HepG2 (cell line): ENCODE data around the gene APOBEC3H. TPM values are rescaled to one million over a fixed set of nuclear protein-coding genes. Genes with fewer than 3 reads are reported as not detected.

ENCODE experiments used
- ATAC-seq: fragments of 200-7000 bp; cut with Tn5 transposase; 3 replicates; pipeline ENCODE4 v1.9.1; 2020; ENCODE audit warnings: mild to moderate bottlenecking, moderate library complexity
- BruUV-seq: library from RNA; stranded (reverse); fragments of 400-500 nt; replicated peaks from 2 replicates; lab custom pipeline; 2021; lab: Mats Ljungman, UMichigan
- CTCF ChIA-PET: fragments of 300-600 bp; formaldehyde crosslinking; extraction: SDS; loops from one replicate; lab custom pipeline; 2021; ENCODE audit warnings: low total read pairs, inconsistent platforms, low intra/inter-chr PET ratio; lab: Yijun Ruan, JAX
- POLR2A ChIA-PET: fragments of 350-600 bp; sonication (Branson Sonifier 250); formaldehyde crosslinking; loops from one replicate; lab custom pipeline; 2020; ENCODE audit warnings: antibody characterized with exemption, inconsistent platforms; lab: Yijun Ruan, JAX
- DNase-seq: peaks from one replicate; pipeline ENCODE4 v3.0.0-alpha.2; 2015; ENCODE audit warnings: low spot score
- FAIRE-seq: peaks from 3 replicates; lab custom pipeline; 2011; peaks lifted over from hg19 to GRCh38; lab: Jason Lieb, UNC
- H2AFZ ChIP-seq: one replicate; pipeline ENCODE4 v1.6.1; 2011; ENCODE audit warnings: low read length, inconsistent platforms
- H3K27ac ChIP-seq: fragments of 300-600 bp; 3 replicates; pipeline ENCODE4 v1.8.0; 2011; ENCODE audit warnings: mixed run types, mild to moderate bottlenecking, mixed read lengths, low read length, inconsistent platforms; ENCODE audit not compliant: insufficient read depth; ENCODE audit errors: extremely low read length
- H3K27me3 ChIP-seq, 2 experiments: fragments of 200-600 bp in 1 of 2; 2 replicates in 1 of 2; 3 replicates in 1 of 2; pipeline versions ENCODE4 v1.6.0 to v1.8.0; 2011; ENCODE audit warnings: low read length in 2 of 2, mild to moderate bottlenecking in 2 of 2, moderate library complexity in 2 of 2, inconsistent platforms in 1 of 2; ENCODE audit not compliant: insufficient read depth in 2 of 2, control insufficient read depth in 1 of 2
- H3K36me3 ChIP-seq, 2 experiments: fragments of 200-600 bp in 1 of 2; replicated peaks in 1 of 2; 2 replicates in 1 of 2; 3 replicates in 1 of 2; pipeline versions ENCODE4 v1.5.1 to v1.8.0; 2011; ENCODE audit warnings: low read length in 2 of 2, inconsistent platforms in 1 of 2; ENCODE audit not compliant: insufficient read depth in 2 of 2, control insufficient read depth in 1 of 2
- H3K4me1 ChIP-seq: 2 replicates; pipeline ENCODE4 v1.5.1; 2012; ENCODE audit warnings: low read length, inconsistent platforms; ENCODE audit not compliant: insufficient read depth
- H3K4me2 ChIP-seq: 2 replicates; pipeline ENCODE4 v1.6.0; 2011; ENCODE audit warnings: low read depth, low read length, inconsistent platforms
- H3K4me3 ChIP-seq, 3 experiments: fragments of 200-600 bp in 1 of 3; sonication (generic), shearing (Covaris generic) in 1 of 3; replicated peaks in 1 of 3; 2 replicates each; pipeline ENCODE4 v1.5.1; 2011 to 2016; ENCODE audit warnings: low read length in 3 of 3, inconsistent platforms in 2 of 3, low read depth in 2 of 3, mild to moderate bottlenecking in 2 of 3, control low read depth in 1 of 3, mixed read lengths in 1 of 3; ENCODE audit not compliant: insufficient read depth in 1 of 3
- H3K79me2 ChIP-seq: one replicate; pipeline ENCODE4 v1.6.1; 2011; ENCODE audit warnings: low read length, inconsistent platforms; ENCODE audit not compliant: insufficient read depth
- H3K9ac ChIP-seq: 2 replicates; pipeline ENCODE4 v1.6.0; 2011; ENCODE audit warnings: mild to moderate bottlenecking, low read depth, low read length, inconsistent platforms; ENCODE audit not compliant: insufficient read depth
- H3K9me3 ChIP-seq: 2 replicates; pipeline ENCODE4 v1.5.1; 2012; ENCODE audit warnings: mild to moderate bottlenecking, low read length
- H4K20me1 ChIP-seq: 2 replicates; pipeline ENCODE4 v1.6.0; 2011; ENCODE audit warnings: inconsistent platforms, mild to moderate bottlenecking, low read length, moderate library complexity; ENCODE audit not compliant: insufficient read depth
- ATM ChIP-seq: fragments of 450-650 bp; IDR thresholded peaks from 2 replicates; pipeline ENCODE4 v1.7.1; 2017; ENCODE audit warnings: mild to moderate bottlenecking, borderline replicate concordance
- ELF3 ChIP-seq: IDR thresholded peaks from 2 replicates; pipeline ENCODE4 v1.6.1; 2016; ENCODE audit warnings: missing genetic modification reagents, missing compliant biosample characterization
- FOXM1 ChIP-seq: sonication (generic); formaldehyde crosslinking; IDR thresholded peaks from 2 replicates; pipeline ENCODE4 v1.5.0; 2020; ENCODE audit warnings: missing genetic modification reagents
- HNF4A ChIP-seq: sonication (generic); formaldehyde crosslinking; IDR thresholded peaks from 2 replicates; pipeline ENCODE4 v1.4.0; 2020; ENCODE audit warnings: missing genetic modification reagents
- ISX ChIP-seq: sonication (generic); formaldehyde crosslinking; conservative IDR thresholded peaks from 2 replicates; pipeline ENCODE4 v1.5.0; 2020; ENCODE audit warnings: missing genetic modification reagents
- MLLT10 ChIP-seq: sonication (generic); formaldehyde crosslinking; IDR thresholded peaks from 2 replicates; pipeline ENCODE4 v1.4.0; 2020; ENCODE audit warnings: missing genetic modification reagents
- NFE2L1 ChIP-seq: sonication (generic); formaldehyde crosslinking; IDR thresholded peaks from 2 replicates; pipeline ENCODE4 v1.4.0; 2020; ENCODE audit warnings: missing genetic modification reagents, mild to moderate bottlenecking, borderline replicate concordance
- PLRG1 ChIP-seq: fragments of 450-650 bp; conservative IDR thresholded peaks from 2 replicates; pipeline ENCODE4 v1.6.1; 2016
- ZFX ChIP-seq: sonication (generic); formaldehyde crosslinking; IDR thresholded peaks from 2 replicates; pipeline ENCODE4 v1.4.0; 2020; ENCODE audit warnings: mild to moderate bottlenecking, low read depth, missing genetic modification reagents, moderate library complexity
- ZMYM3 ChIP-seq: sonication (generic); formaldehyde crosslinking; IDR thresholded peaks from 2 replicates; pipeline ENCODE4 v1.5.1; 2020; ENCODE audit warnings: mild to moderate bottlenecking, missing genetic modification reagents
- ZNF564 ChIP-seq: sonication (generic); formaldehyde crosslinking; IDR thresholded peaks from 2 replicates; pipeline ENCODE4 v1.8.1; 2023; ENCODE audit warnings: mild to moderate bottlenecking, missing genetic modification reagents
- ZSCAN12 ChIP-seq: sonication (generic); formaldehyde crosslinking; IDR thresholded peaks from 2 replicates; pipeline ENCODE4 v1.9.0; 2021; ENCODE audit warnings: mild to moderate bottlenecking, missing genetic modification reagents
- WGBS: methylation state at CpG from one replicate; pipeline ENCODE4 v1.1.6; 2017; ENCODE audit warnings: low lambda C conversion rate; 5-methylcytosine and 5-hydroxymethylcytosine counted together
- in situ Hi-C: cut with HindIII; loops from 2 replicates; pipeline ENCODE4 v1.10.0; 2017; ENCODE audit warnings: low pct_unique_long_range_greater_than_20kb; ENCODE audit not compliant: extremely low pct_ligation_motif_present
- intact Hi-C: fragments of 100-400 bp; cut with micrococcal nuclease; formaldehyde crosslinking; loops from one replicate; pipeline ENCODE4 v1.10.0; 2022; ENCODE audit not compliant: unreplicated experiment
- polyA plus RNA-seq, 8 experiments: library from polyadenylated mRNA; depleted of rRNA in 3 of 8; stranded (reverse) in 7 of 8; unstranded in 1 of 8; fragments of >200 nt; fragmentation: Illumina TruSeq in 4 of 8; extraction: Trizol in 4 of 8; gene quantifications; 2 replicates each; pipeline versions ENCODE4 v1.2.1 to v1.2.3, GENCODE V29; 2011 to 2016; ENCODE audit warnings: low read depth in 4 of 8, missing spikeins in 1 of 8, mixed read lengths in 1 of 8; ENCODE audit not compliant: insufficient read depth in 1 of 8
- total RNA-seq, 5 experiments: library from RNA; depleted of rRNA; stranded (reverse); fragments of >200 nt; fragmentation: Illumina TruSeq; extraction: Trizol; gene quantifications; 2 replicates each; pipeline ENCODE4 v1.2.3, GENCODE V29; 2016; ENCODE audit warnings: low read depth in 1 of 5
- TF ChIP-seq, protein P1 (sequence below): sonication (generic); formaldehyde crosslinking; IDR thresholded peaks from 2 replicates; pipeline ENCODE4 v1.8.1; 2022; ENCODE audit warnings: low read depth, mild to moderate bottlenecking, missing genetic modification reagents
- TF ChIP-seq, protein P2 (sequence below): sonication (generic); formaldehyde crosslinking; IDR thresholded peaks from 2 replicates; pipeline ENCODE4 v1.4.0; 2020; ENCODE audit warnings: missing genetic modification reagents, mild to moderate bottlenecking, borderline replicate concordance

Gene APOBEC3H
- total and polyA plus RNA-seq, 2 of the 13 experiments (the other 11 are each of a cell fraction or from before 2014, with no cell fraction given), result 0.18 to 0.31 TPM

DNA sequence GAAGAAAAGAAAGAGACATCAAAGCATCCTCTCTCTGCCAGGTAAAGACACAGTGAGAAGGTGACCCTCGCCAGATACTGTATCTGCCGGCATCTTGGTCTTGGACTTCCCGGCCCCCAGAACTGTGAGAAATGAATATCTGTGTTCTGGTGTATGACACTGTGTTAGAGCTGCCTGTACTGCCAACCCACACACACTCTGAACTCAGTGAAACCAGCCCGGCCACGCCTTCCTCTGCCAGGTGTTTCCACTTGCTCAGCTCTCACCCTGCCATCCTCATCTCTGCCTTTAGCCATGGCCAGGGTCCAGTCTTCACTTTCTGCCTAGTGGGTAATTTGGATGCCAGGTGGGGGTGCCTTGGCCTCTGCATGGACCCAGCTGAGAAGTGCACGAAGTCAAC is 31.5 kb downstream of the APOBEC3H start:
- Histone ChIP-seq H3K4me1 (peaks cover 39% of the 10 kb centered on the region), H3K4me2 (peak overlapping the region; percentile 28; the same call in 1 of the 2 replicates), H3K4me3 (no peak overlapping the region), H2AFZ (no peak overlapping the region)
- no peak for DNase-seq
- intact Hi-C loops, result no loop called here
- ChIA-PET CTCF (no interaction called here), POLR2A (no interaction called here)
- WGBS, result 53% methylated on average over 2 of the region's 6 CpGs
- TF ChIP-seq ZNF564 (CRISPR knock-in tag) (peak; percentile 85; the same call in 1 of the 2 replicates), ZMYM3 (CRISPR knock-in tag) (no peak)
- TF ChIP-seq, all 625 proteins: peak for 1
- Histone ChIP-seq H4K20me1 (no peaks in the 10 kb centered on the region), H3K27ac (no peak overlapping the region), H3K27me3 (0 out of 5 replicates have a peak, but pooled peaks cover 1 to 2% of the 10 kb centered on the region in 2 experiments), H3K79me2 (no peaks in the 10 kb centered on the region), H3K9me3 (no peaks in the 10 kb centered on the region), H3K9ac (no peak overlapping the region), H3K36me3 (no peaks in the 10 kb centered on the region)
- BruUV-seq, result no TSS peak
- no peak for ATAC-seq
- no peak for FAIRE-seq
- in situ Hi-C loops, result loop anchor here (10.0 kb wide), 1 partner anchor 254 kb away; the partner anchor contains the start of gene CBX6

DNA sequence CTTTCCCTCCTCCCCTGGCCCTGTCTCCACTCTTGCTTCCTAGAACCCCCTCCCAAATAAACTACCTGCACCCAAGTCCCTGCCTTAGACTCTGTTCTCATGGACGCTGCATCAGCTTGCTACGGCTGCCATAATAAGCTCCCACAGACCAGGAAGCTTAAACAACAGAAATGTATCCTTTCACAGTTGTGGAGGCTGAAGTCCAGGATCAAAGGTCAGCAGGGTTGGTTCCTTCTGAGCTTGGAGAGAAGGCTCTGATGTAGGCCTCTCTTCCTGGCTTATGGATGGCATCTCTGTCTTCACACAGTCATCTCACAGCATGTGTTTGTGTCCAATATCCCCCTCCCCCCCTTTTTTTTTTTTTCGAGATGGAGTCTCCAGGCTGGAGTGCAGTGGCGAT is 32.0 kb downstream of the APOBEC3H start:
- ChIA-PET POLR2A (no interaction called here), CTCF (no interaction called here)
- Histone ChIP-seq H4K20me1 (no peaks in the 10 kb centered on the region), H3K9ac (no peak overlapping the region), H3K4me3 (no peak overlapping the region), H3K4me1 (peaks cover 39% of the 10 kb centered on the region), H3K79me2 (no peaks in the 10 kb centered on the region), H3K4me2 (peak overlapping the region; percentile 28), H3K36me3 (no peaks in the 10 kb centered on the region), H3K27ac (no peak overlapping the region), H3K27me3 (0 out of 5 replicates have a peak, but pooled peaks cover 0 to 2% of the 10 kb centered on the region in 2 experiments), H2AFZ (no peak overlapping the region), H3K9me3 (no peaks in the 10 kb centered on the region)
- BruUV-seq, result no TSS peak
- FAIRE-seq (no peak), DNase-seq (peak; percentile 38), ATAC-seq (no peak)
- intact Hi-C loops, result no loop called here
- 19% methylated on average over 4 of the region's 4 CpGs for WGBS
- in situ Hi-C loops, result loop anchor here (10.0 kb wide), 1 partner anchor 254 kb away; the partner anchor contains the start of gene CBX6
- no peak for TF ChIP-seq ZSCAN12
- no peak for TF ChIP-seq NFE2L1 (CRISPR knock-in tag)
- TF ChIP-seq ZFX, result 0 out of 2 replicates have a peak, but pooled peaks have one; percentile 19
- peak; percentile 80 for TF ChIP-seq ELF3 (CRISPR knock-in tag)
- TF ChIP-seq FOXM1 (CRISPR knock-in tag), result no peak
- no peak for TF ChIP-seq ISX (CRISPR knock-in tag)
- peak; percentile 70 for TF ChIP-seq HNF4A (CRISPR knock-in tag)
- TF ChIP-seq, protein P1, sequence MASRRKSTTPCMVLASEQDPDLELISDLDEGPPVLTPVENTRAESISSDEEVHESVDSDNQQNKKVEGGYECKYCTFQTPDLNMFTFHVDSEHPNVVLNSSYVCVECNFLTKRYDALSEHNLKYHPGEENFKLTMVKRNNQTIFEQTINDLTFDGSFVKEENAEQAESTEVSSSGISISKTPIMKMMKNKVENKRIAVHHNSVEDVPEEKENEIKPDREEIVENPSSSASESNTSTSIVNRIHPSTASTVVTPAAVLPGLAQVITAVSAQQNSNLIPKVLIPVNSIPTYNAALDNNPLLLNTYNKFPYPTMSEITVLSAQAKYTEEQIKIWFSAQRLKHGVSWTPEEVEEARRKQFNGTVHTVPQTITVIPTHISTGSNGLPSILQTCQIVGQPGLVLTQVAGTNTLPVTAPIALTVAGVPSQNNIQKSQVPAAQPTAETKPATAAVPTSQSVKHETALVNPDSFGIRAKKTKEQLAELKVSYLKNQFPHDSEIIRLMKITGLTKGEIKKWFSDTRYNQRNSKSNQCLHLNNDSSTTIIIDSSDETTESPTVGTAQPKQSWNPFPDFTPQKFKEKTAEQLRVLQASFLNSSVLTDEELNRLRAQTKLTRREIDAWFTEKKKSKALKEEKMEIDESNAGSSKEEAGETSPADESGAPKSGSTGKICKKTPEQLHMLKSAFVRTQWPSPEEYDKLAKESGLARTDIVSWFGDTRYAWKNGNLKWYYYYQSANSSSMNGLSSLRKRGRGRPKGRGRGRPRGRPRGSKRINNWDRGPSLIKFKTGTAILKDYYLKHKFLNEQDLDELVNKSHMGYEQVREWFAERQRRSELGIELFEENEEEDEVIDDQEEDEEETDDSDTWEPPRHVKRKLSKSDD (CRISPR knock-in tag), result no peak
- TF ChIP-seq ATM, result no peak
- TF ChIP-seq PLRG1, result no peak
- TF ChIP-seq MLLT10 (CRISPR knock-in tag), result no peak
- TF ChIP-seq, protein P2, sequence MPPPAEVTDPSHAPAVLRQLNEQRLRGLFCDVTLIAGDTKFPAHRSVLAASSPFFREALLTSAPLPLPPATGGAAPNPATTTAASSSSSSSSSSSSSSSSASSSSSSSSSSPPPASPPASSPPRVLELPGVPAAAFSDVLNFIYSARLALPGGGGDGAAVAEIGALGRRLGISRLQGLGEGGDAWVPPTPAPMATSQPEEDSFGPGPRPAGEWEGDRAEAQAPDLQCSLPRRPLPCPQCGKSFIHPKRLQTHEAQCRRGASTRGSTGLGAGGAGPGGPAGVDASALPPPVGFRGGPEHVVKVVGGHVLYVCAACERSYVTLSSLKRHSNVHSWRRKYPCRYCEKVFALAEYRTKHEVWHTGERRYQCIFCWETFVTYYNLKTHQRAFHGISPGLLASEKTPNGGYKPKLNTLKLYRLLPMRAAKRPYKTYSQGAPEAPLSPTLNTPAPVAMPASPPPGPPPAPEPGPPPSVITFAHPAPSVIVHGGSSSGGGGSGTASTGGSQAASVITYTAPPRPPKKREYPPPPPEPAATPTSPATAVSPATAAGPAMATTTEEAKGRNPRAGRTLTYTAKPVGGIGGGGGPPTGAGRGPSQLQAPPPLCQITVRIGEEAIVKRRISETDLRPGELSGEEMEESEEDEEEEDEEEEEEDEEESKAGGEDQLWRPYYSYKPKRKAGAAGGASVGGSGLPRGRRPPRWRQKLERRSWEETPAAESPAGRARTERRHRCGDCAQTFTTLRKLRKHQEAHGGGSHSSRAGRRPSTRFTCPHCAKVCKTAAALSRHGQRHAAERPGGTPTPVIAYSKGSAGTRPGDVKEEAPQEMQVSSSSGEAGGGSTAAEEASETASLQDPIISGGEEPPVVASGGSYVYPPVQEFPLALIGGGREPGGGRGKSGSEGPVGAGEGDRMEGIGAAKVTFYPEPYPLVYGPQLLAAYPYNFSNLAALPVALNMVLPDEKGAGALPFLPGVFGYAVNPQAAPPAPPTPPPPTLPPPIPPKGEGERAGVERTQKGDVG, result no peak
